IMR-90 (cell line): Measurements from ENCODE around the gene ARHGEF7. TPM values are rescaled to one million over a fixed set of nuclear protein-coding genes. Genes with fewer than 3 reads are reported as not detected.

Experiments
- ATAC-seq: fragments of 200-7000 bp; cut with Tn5 transposase; 2 replicates; pipeline ENCODE4 v1.9.1; 2020; ENCODE audit warnings: low read depth, mild to moderate bottlenecking, moderate library complexity
- BruUV-seq: library from RNA; stranded (reverse); fragments of 400-500 nt; replicated peaks from 2 replicates; lab custom pipeline; 2021; lab: Mats Ljungman, UMichigan
- CTCF ChIA-PET: fragments of 300-600 bp; formaldehyde crosslinking; extraction: SDS; loops from one replicate; lab custom pipeline; 2021; ENCODE audit warnings: antibody characterized with exemption; lab: Yijun Ruan, JAX
- POLR2A ChIA-PET: fragments of 300-600 bp; sonication (Branson Sonifier 250); formaldehyde crosslinking; loops from one replicate; lab custom pipeline; 2022; ENCODE audit warnings: antibody characterized with exemption; ENCODE audit not compliant: unreplicated experiment; lab: Charles Lee
- DNase-seq: peaks from one replicate; pipeline ENCODE4 v3.0.0; 2013
- H2AFZ ChIP-seq: replicated peaks from 2 replicates; pipeline ENCODE3; 2013; ENCODE audit warnings: low read length, mild to moderate bottlenecking; ENCODE audit not compliant: poor library complexity
- H2AK5ac ChIP-seq: 2 replicates; pipeline ENCODE4 v1.6.1; 2013; ENCODE audit warnings: low read depth, low read length, inconsistent platforms
- H2AK9ac ChIP-seq: replicated peaks from 2 replicates; pipeline ENCODE3; 2013; ENCODE audit warnings: mild to moderate bottlenecking, low read depth, low read length, moderate library complexity; ENCODE audit not compliant: poor library complexity
- H2BK120ac ChIP-seq: 2 replicates; pipeline ENCODE4 v1.6.1; 2013; ENCODE audit warnings: low read depth, low read length, inconsistent platforms
- H2BK15ac ChIP-seq: 3 replicates; pipeline ENCODE4 v1.6.1; 2013; ENCODE audit warnings: low read depth, low read length, inconsistent platforms
- H2BK20ac ChIP-seq: 2 replicates; pipeline ENCODE4 v1.6.1; 2013; ENCODE audit warnings: low read depth, mild to moderate bottlenecking, inconsistent platforms, low read length, moderate library complexity
- H2BK5ac ChIP-seq: 2 replicates; pipeline ENCODE4 v1.6.1; 2013; ENCODE audit warnings: mild to moderate bottlenecking, low read depth, low read length, inconsistent platforms; ENCODE audit not compliant: poor library complexity, severe bottlenecking
- H3K14ac ChIP-seq: replicated peaks from 2 replicates; pipeline ENCODE4 v1.6.1; 2013; ENCODE audit warnings: low read depth, low read length, inconsistent platforms
- H3K18ac ChIP-seq: 2 replicates; pipeline ENCODE4 v1.6.1; 2013; ENCODE audit warnings: low read depth, low read length, control low read depth
- H3K23ac ChIP-seq: 2 replicates; pipeline ENCODE4 v1.6.1; 2013; ENCODE audit warnings: low read depth, low read length, inconsistent platforms
- H3K27ac ChIP-seq: 2 replicates; pipeline ENCODE4 v1.5.1; 2013; ENCODE audit warnings: mild to moderate bottlenecking, control low read depth, low read length; ENCODE audit not compliant: insufficient read depth
- H3K27me3 ChIP-seq: 2 replicates; pipeline ENCODE4 v1.6.1; 2013; ENCODE audit warnings: low read length; ENCODE audit not compliant: control insufficient read depth, insufficient read depth
- H3K36me3 ChIP-seq: 2 replicates; pipeline ENCODE4 v1.6.1; 2013; ENCODE audit warnings: low read length, mixed read lengths; ENCODE audit not compliant: control insufficient read depth, insufficient read depth
- H3K4ac ChIP-seq: 2 replicates; pipeline ENCODE4 v1.6.1; 2013; ENCODE audit warnings: low read depth, low read length, inconsistent platforms
- H3K4me1 ChIP-seq: 2 replicates; pipeline ENCODE4 v1.6.1; 2013; ENCODE audit warnings: low read length, mixed read lengths; ENCODE audit not compliant: control insufficient read depth, insufficient read depth
- H3K4me2 ChIP-seq: 2 replicates; pipeline ENCODE4 v1.6.1; 2013; ENCODE audit warnings: low read depth, mild to moderate bottlenecking, control low read depth, low read length, moderate library complexity
- H3K4me3 ChIP-seq: 2 replicates; pipeline ENCODE4 v1.5.1; 2013; ENCODE audit warnings: low read depth, mild to moderate bottlenecking, control low read depth, low read length, moderate library complexity; ENCODE audit not compliant: insufficient read depth
- H3K56ac ChIP-seq: 2 replicates; pipeline ENCODE4 v1.6.1; 2013; ENCODE audit warnings: low read length, inconsistent platforms; ENCODE audit not compliant: insufficient read depth; ENCODE audit errors: extremely low read depth
- H3K79me1 ChIP-seq, 2 experiments: 2 replicates each; pipeline ENCODE4 v1.6.1; 2013; ENCODE audit warnings: low read length in 2 of 2, inconsistent platforms in 1 of 2, low read depth in 1 of 2
- H3K9ac ChIP-seq: 2 replicates; pipeline ENCODE4 v1.6.1; 2013; ENCODE audit warnings: low read depth, low read length, control low read depth
- H3K9me1 ChIP-seq: 2 replicates; pipeline ENCODE4 v1.6.1; 2013; ENCODE audit warnings: low read length, inconsistent platforms; ENCODE audit not compliant: insufficient read depth
- H3K9me3 ChIP-seq: 2 replicates; pipeline ENCODE4 v1.6.1; 2013; ENCODE audit warnings: low read length; ENCODE audit not compliant: control insufficient read depth, insufficient read depth
- H4K20me1 ChIP-seq: 2 replicates; pipeline ENCODE4 v1.6.1; 2013; ENCODE audit warnings: low read length, inconsistent platforms; ENCODE audit not compliant: insufficient read depth
- H4K5ac ChIP-seq: 2 replicates; pipeline ENCODE4 v1.6.1; 2013; ENCODE audit warnings: mild to moderate bottlenecking, low read depth, low read length, control low read depth
- H4K8ac ChIP-seq, 2 experiments: 2 replicates each; pipeline ENCODE4 v1.6.1; 2013; ENCODE audit warnings: low read depth in 2 of 2, low read length in 2 of 2, control low read depth in 1 of 2, inconsistent platforms in 1 of 2
- H4K91ac ChIP-seq: 2 replicates; pipeline ENCODE4 v1.6.1; 2013; ENCODE audit warnings: low read depth, low read length, inconsistent platforms; ENCODE audit not compliant: insufficient read depth
- CEBPB ChIP-seq: IDR thresholded peaks from 2 replicates; pipeline ENCODE4 v1.6.1; 2012; ENCODE audit warnings: low read depth, low read length, improper control_type of control experiment
- CHD1 ChIP-seq: IDR thresholded peaks from 2 replicates; pipeline ENCODE4 v1.6.1; 2012; ENCODE audit warnings: low read depth, low read length, improper control_type of control experiment
- CTCF ChIP-seq: conservative IDR thresholded peaks from 2 replicates; pipeline ENCODE4 v1.5.1; 2012; ENCODE audit warnings: mild to moderate bottlenecking, low read depth, low read length, improper control_type of control experiment
- FOS ChIP-seq: fragments of 150-350 bp; IDR thresholded peaks from 2 replicates; pipeline ENCODE4 v1.6.1; 2016; ENCODE audit warnings: low read depth, low read length
- MAFK ChIP-seq: IDR thresholded peaks from 2 replicates; pipeline ENCODE4 v1.6.1; 2012; ENCODE audit warnings: low read depth, low read length, improper control_type of control experiment
- MXI1 ChIP-seq: IDR thresholded peaks from 2 replicates; pipeline ENCODE4 v1.6.1; 2012; ENCODE audit warnings: low read depth, mild to moderate bottlenecking, low read length, moderate library complexity, borderline replicate concordance
- NFE2L2 ChIP-seq: fragments of 150-350 bp; IDR thresholded peaks from 2 replicates; pipeline ENCODE4 v1.6.1; 2016; ENCODE audit warnings: low read depth, mild to moderate bottlenecking, low read length
- RCOR1 ChIP-seq: IDR thresholded peaks from 2 replicates; pipeline ENCODE4 v1.6.1; 2012; ENCODE audit warnings: mild to moderate bottlenecking, low read length, improper control_type of control experiment; ENCODE audit not compliant: insufficient replicate concordance
- SMC3 ChIP-seq: fragments of 150-350 bp; IDR thresholded peaks from 2 replicates; pipeline ENCODE4 v1.6.1; 2016; ENCODE audit warnings: low read depth, mild to moderate bottlenecking, antibody characterized with exemption, low read length, moderate library complexity
- USF2 ChIP-seq: fragments of 150-350 bp; IDR thresholded peaks from 2 replicates; pipeline ENCODE4 v1.6.1; 2017; ENCODE audit warnings: mild to moderate bottlenecking, antibody characterized with exemption, low read length, low read depth
- WGBS, 2 experiments: methylation state at CpG; one replicate each; pipeline versions ENCODE4 v1.1.5 to v1.1.7; 2013; ENCODE audit warnings: missing lambda C conversion rate in 2 of 2; ENCODE audit not compliant: insufficient read length in 1 of 2; ENCODE audit errors: extremely low coverage in 2 of 2; 5-methylcytosine and 5-hydroxymethylcytosine counted together
- dilution Hi-C: fragments of 300-500 bp; cut with HindIII; formaldehyde crosslinking; loops from one replicate; pipeline ENCODE4 v1.14.3; 2018; ENCODE audit warnings: low sequenced_read_pairs; ENCODE audit not compliant: unreplicated experiment
- in situ Hi-C: fragments of 300-500 bp; cut with MboI; formaldehyde crosslinking; loops from 3 replicates; pipeline ENCODE4 v1.14.3; 2019; ENCODE audit warnings: low sequenced_read_pairs, inconsistent platforms, mixed read lengths
- intact Hi-C: fragments of 100-400 bp; cut with micrococcal nuclease; formaldehyde crosslinking; loops from 2 replicates; pipeline ENCODE4 v1.10.0; 2022
- polyA plus RNA-seq, 3 experiments: library from polyadenylated mRNA; depleted of rRNA; stranded (reverse); fragments of >200 nt; gene quantifications; 2 replicates each; pipeline ENCODE4 v1.2.3, GENCODE V29; 2012; ENCODE audit warnings: low replicate concordance in 1 of 3
- total RNA-seq: library from RNA; depleted of rRNA; stranded (reverse); fragments of >200 nt; gene quantifications from 2 replicates; pipeline ENCODE4 v1.2.3, GENCODE V29; 2012
- TF ChIP-seq, protein P1 (sequence below): fragments of 150-350 bp; IDR thresholded peaks from 2 replicates; pipeline ENCODE4 v1.6.1; 2016; ENCODE audit warnings: low read depth, mild to moderate bottlenecking, low read length, moderate library complexity, borderline replicate concordance

ARHGEF7 gene
- total and polyA plus RNA-seq, 2 of the 4 experiments (the other 2 are of a cell fraction) = 32.9 to 59.0 TPM

DNA sequence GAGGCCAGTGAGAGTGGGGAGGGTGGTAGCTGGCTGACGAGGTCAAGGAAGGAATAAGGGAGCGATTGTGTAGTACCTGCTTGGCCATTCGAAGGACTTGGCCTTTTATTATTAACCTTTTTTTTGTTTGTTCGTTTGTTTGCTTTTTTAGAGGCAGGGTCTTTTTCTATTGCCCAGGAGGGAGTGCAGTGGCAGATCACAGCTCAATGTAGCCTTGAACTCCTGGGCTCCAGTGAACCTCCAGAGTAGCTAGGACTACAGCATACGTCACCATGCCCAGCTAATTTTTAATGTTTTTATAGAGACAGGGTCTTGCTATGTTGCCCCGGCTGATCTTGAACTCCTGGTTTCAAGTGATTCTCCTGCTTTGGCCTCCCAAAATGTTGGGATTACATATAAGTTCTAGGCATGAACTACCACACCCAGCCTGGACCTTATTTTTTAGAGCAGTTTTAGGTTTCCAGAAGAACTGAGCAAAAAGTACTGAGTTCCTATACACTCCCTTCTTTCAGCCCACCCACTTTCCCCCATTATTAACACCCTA lies 25.5 kb downstream of the ARHGEF7 start:
- H2BK15ac ChIP-seq = no peak overlapping the region
- no peak overlapping the region for H3K56ac ChIP-seq
- H4K91ac ChIP-seq = no peak overlapping the region
- ChIA-PET POLR2A (no interaction called here), CTCF (no interaction called here)
- H3K9me3 ChIP-seq = no peaks in the 10 kb centered on the region
- ATAC-seq = no peak
- H3K9ac ChIP-seq = no peak overlapping the region
- H3K18ac ChIP-seq = no peak overlapping the region
- no peaks in the 10 kb centered on the region for H3K4me1 ChIP-seq
- no peak overlapping the region for H3K4ac ChIP-seq
- no peak overlapping the region for H3K27ac ChIP-seq
- peaks cover 43% of the 10 kb centered on the region for H3K27me3 ChIP-seq
- H3K23ac ChIP-seq = no peak overlapping the region
- H3K4me2 ChIP-seq = no peak overlapping the region
- no peaks in the 10 kb centered on the region for H3K36me3 ChIP-seq
- H2BK120ac ChIP-seq = no peak overlapping the region
- DNase-seq = no peak
- no peaks in the 10 kb centered on the region for H4K20me1 ChIP-seq
- intact Hi-C loops (no loop called here), dilution Hi-C loops (no loop called here), in situ Hi-C loops (no loop called here)
- no peak overlapping the region for H3K4me3 ChIP-seq
- no peaks in the 10 kb centered on the region for H3K9me1 ChIP-seq
- H2AK5ac ChIP-seq = no peak overlapping the region
- H3K79me1 ChIP-seq = no peaks in the 10 kb centered on the region
- 100% methylated on average over 1 of the region's 6 CpGs; no CpG with 5 or more reads in 1 of the 2 experiments for WGBS, 2 experiments
- no peak overlapping the region for H2AFZ ChIP-seq
- H4K8ac ChIP-seq = no peak overlapping the region
- BruUV-seq = no TSS peak
- no peak overlapping the region for H2AK9ac ChIP-seq
- no peak for TF ChIP-seq NFE2L2
- TF ChIP-seq SMC3 = no peak
- TF ChIP-seq, protein P1, sequence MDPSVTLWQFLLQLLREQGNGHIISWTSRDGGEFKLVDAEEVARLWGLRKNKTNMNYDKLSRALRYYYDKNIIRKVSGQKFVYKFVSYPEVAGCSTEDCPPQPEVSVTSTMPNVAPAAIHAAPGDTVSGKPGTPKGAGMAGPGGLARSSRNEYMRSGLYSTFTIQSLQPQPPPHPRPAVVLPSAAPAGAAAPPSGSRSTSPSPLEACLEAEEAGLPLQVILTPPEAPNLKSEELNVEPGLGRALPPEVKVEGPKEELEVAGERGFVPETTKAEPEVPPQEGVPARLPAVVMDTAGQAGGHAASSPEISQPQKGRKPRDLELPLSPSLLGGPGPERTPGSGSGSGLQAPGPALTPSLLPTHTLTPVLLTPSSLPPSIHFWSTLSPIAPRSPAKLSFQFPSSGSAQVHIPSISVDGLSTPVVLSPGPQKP = no peak
- TF ChIP-seq USF2 = no peak
- no peak for TF ChIP-seq FOS
- TF ChIP-seq MAFK = no peak
- no peak for TF ChIP-seq MXI1
- no peak for TF ChIP-seq RCOR1
- no peak for TF ChIP-seq CHD1
- TF ChIP-seq CEBPB = no peak
- no peak for TF ChIP-seq CTCF
- H4K5ac ChIP-seq = no peak overlapping the region
- no peak overlapping the region for H2BK20ac ChIP-seq
- no peak overlapping the region for H3K14ac ChIP-seq
- no peak overlapping the region for H2BK5ac ChIP-seq
